ENCODE measurements around the gene GPALPP1. TPM values are rescaled to one million over a fixed set of nuclear protein-coding genes. Genes with fewer than 3 reads are reported as not detected.

Gene GPALPP1
- total RNA-seq, 3 donors from 2014 or later: 22.7 to 36.0 (median 23.3) TPM

GRCh38 chr13:44976196-44976595, 13.1 kb upstream of the GPALPP1 start:
- Histone ChIP-seq H3K36me3 (no peaks in the 10 kb centered on the region), H3K27me3 (no peaks in the 10 kb centered on the region), H3K27ac (no peak overlapping the region), H3K4me1 (no peaks in the 10 kb centered on the region), H3K4me3 (no peak overlapping the region), H3K9me3 (no peaks in the 10 kb centered on the region)
- TF ChIP-seq, protein P1, sequence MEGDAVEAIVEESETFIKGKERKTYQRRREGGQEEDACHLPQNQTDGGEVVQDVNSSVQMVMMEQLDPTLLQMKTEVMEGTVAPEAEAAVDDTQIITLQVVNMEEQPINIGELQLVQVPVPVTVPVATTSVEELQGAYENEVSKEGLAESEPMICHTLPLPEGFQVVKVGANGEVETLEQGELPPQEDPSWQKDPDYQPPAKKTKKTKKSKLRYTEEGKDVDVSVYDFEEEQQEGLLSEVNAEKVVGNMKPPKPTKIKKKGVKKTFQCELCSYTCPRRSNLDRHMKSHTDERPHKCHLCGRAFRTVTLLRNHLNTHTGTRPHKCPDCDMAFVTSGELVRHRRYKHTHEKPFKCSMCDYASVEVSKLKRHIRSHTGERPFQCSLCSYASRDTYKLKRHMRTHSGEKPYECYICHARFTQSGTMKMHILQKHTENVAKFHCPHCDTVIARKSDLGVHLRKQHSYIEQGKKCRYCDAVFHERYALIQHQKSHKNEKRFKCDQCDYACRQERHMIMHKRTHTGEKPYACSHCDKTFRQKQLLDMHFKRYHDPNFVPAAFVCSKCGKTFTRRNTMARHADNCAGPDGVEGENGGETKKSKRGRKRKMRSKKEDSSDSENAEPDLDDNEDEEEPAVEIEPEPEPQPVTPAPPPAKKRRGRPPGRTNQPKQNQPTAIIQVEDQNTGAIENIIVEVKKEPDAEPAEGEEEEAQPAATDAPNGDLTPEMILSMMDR (IDR thresholded peaks at IDR 0.05): no peak
- no peak for TF ChIP-seq POLR2A (IDR thresholded peaks at IDR 0.05)
- TF ChIP-seq POLR2AphosphoS5 (IDR thresholded peaks at IDR 0.05): no peak
- intact Hi-C loops (cut with DNase I; ENCODE audit: low total_unique reads): no loop called here
- DNase-seq (ENCODE audit: low spot score in 2 of 2): no peak

DNA sequence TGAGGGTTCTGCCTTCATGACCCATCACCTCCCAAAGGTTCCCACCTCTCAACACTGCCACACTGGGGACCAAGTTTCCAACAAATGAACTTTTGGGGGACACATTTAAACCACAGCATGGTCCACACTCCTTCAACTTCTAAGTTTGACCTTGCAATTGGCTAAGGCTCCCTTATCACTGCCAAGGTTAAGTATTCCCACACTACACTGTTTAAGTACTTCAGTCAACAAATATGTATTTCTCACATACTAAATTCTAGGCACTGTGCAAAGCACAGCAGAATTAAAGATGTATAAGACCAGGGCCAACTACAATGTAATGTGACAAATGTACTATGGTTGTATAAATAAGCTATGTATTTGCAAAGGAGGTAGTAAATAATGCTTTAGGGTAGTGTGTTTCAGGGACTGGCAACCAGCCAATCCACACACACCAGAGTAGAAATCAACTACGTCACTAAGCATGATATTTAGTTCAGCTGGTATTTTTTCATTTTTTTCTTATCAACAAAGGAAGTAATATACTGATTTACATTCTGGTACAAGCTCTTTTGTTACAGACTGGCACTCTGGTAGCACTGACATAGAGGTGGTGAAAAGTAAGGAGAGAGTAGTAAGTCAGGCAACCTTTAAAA, 12.3 kb upstream of the GPALPP1 start:
- Histone ChIP-seq H3K9me3 (no peaks in the 10 kb centered on the region), H3K4me3 (no peak overlapping the region), H3K27ac (no peak overlapping the region), H3K4me1 (no peaks in the 10 kb centered on the region), H3K36me3 (no peaks in the 10 kb centered on the region), H3K27me3 (no peaks in the 10 kb centered on the region)
- intact Hi-C loops (cut with DNase I; ENCODE audit: low total_unique reads): no loop called here
- DNase-seq (ENCODE audit: low spot score in 2 of 2): no peak
- TF ChIP-seq POLR2AphosphoS5 (IDR thresholded peaks at IDR 0.05) (no peak), POLR2A (IDR thresholded peaks at IDR 0.05) (no peak)
- TF ChIP-seq, protein P1 (IDR thresholded peaks at IDR 0.05): no peak

- Histone ChIP-seq H3K27ac (no peak overlapping the region), H3K27me3 (no peaks in the 10 kb centered on the region), H3K4me1 (no peaks in the 10 kb centered on the region), H3K4me3 (no peak overlapping the region), H3K9me3 (no peaks in the 10 kb centered on the region), H3K36me3 (no peaks in the 10 kb centered on the region)
- TF ChIP-seq, protein P1 (IDR thresholded peaks at IDR 0.05): no peak
- TF ChIP-seq POLR2AphosphoS5 (IDR thresholded peaks at IDR 0.05) (no peak), POLR2A (IDR thresholded peaks at IDR 0.05) (no peak)
- intact Hi-C loops (cut with DNase I; ENCODE audit: low total_unique reads): no loop called here
- no peak for DNase-seq (ENCODE audit: low spot score in 2 of 2)
These were observed 11.0 kb upstream of the GPALPP1 start for GRCh38 chr13:44978328-44978727.

DNA sequence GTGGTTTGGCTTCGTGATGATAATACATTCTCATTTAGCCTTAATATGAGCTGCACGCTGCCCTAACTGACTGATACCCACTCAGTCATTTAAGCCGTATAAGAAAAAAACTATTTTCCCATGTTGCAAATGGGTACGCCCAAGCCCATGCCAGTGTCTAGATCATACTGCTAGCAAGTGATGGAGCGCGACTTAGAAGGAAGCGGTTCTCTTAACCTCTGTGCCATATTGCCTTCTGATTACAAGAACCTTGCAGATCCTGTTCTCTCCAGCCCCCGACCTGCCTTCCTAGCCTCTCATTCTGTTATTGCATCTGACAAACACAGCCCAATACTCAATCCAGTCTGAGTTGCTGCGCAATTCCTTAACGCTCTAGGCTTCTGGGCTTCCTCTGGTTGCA, 603 bp downstream of the GPALPP1 start:
- peak overlapping the region; percentile 92 to 93 for H3K27ac ChIP-seq
- TF ChIP-seq, protein P1 (IDR thresholded peaks at IDR 0.05): no peak
- TF ChIP-seq POLR2A (IDR thresholded peaks at IDR 0.05) (no peak), POLR2AphosphoS5 (IDR thresholded peaks at IDR 0.05) (no peak)
- intact Hi-C loops (cut with DNase I; ENCODE audit: low total_unique reads): no loop called here
- H3K36me3 ChIP-seq: no peaks in the 10 kb centered on the region
- no peak for DNase-seq (ENCODE audit: low spot score in 2 of 2)
- no peaks in the 10 kb centered on the region for H3K27me3 ChIP-seq
- peak overlapping the region; percentile 84 to 96 (median 90) for H3K4me3 ChIP-seq
- H3K9me3 ChIP-seq: no peaks in the 10 kb centered on the region
- H3K4me1 ChIP-seq: peaks cover 3 to 12% of the 10 kb centered on the region in 2 donors

DNA sequence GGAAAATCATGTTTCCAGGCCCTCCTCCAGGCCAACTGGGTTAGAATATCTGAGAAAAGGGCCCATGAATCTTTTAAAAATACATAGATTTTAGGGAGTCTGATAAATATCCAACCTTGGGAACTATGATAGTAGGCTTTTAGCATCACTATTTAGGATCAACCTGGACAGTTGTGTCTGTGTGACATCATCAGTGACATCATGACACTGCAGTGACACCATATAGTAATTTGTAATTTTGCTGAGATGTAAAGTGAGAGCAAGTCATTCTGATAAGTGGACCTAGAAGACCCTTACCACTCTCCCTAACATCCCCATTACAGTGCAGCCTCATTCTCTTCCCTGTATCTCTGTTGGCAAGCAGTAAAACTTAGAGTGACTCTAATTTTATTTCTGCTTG, 14.1 kb downstream of the GPALPP1 start:
- no peak for DNase-seq (ENCODE audit: low spot score in 2 of 2)
- no peaks in the 10 kb centered on the region for H3K4me1 ChIP-seq
- H3K4me3 ChIP-seq: no peak overlapping the region
- intact Hi-C loops (cut with DNase I; ENCODE audit: low total_unique reads): no loop called here
- no peaks in the 10 kb centered on the region for H3K9me3 ChIP-seq
- no peak for TF ChIP-seq POLR2AphosphoS5 (IDR thresholded peaks at IDR 0.05)
- TF ChIP-seq, protein P1 (IDR thresholded peaks at IDR 0.05): no peak
- TF ChIP-seq POLR2A (IDR thresholded peaks at IDR 0.05): no peak
- H3K36me3 ChIP-seq: peaks cover 6% of the 10 kb centered on the region
- H3K27ac ChIP-seq: no peak overlapping the region
- no peaks in the 10 kb centered on the region for H3K27me3 ChIP-seq

All from breast epithelium (tissue), 4 donors.